K562 (cell line): ENCODE results near the gene BPHL. TPM values are rescaled to one million over a fixed set of nuclear protein-coding genes. Genes with fewer than 3 reads are reported as not detected.

Experiments used
- CXXC5 ChIP-seq: fragments of 250-450 bp; sonication (Bioruptor Pico); IDR thresholded peaks from 2 replicates; pipeline ENCODE4 v1.8.0; 2022; ENCODE audit warnings: inconsistent platforms, mild to moderate bottlenecking, moderate library complexity
- DNMT1 ChIP-seq: fragments of 450-650 bp; IDR thresholded peaks from 2 replicates; pipeline ENCODE4 v1.6.1; 2016; ENCODE audit warnings: antibody characterized with exemption, mild to moderate bottlenecking
- GTF2A2 ChIP-seq: IDR thresholded peaks from 2 replicates; pipeline ENCODE4 v1.6.1; 2016; ENCODE audit warnings: mild to moderate bottlenecking, missing genetic modification characterization, missing compliant biosample characterization
- ILK ChIP-seq: fragments of 450-650 bp; IDR thresholded peaks from 2 replicates; pipeline ENCODE4 v1.6.1; 2016; ENCODE audit warnings: missing genetic modification characterization, low read depth, mild to moderate bottlenecking, missing compliant biosample characterization, moderate library complexity, borderline replicate concordance
- KLF6 ChIP-seq: fragments of 250-450 bp; sonication (Bioruptor Pico); IDR thresholded peaks from 2 replicates; pipeline ENCODE4 v1.4.0; 2020; ENCODE audit warnings: mild to moderate bottlenecking, moderate library complexity, borderline replicate concordance
- MCM7 ChIP-seq, 2 experiments: fragments of 450-650 bp; IDR thresholded peaks; 2 replicates each; pipeline ENCODE4 v1.6.1; 2016 to 2018
- NFE2 ChIP-seq: IDR thresholded peaks from 2 replicates; pipeline ENCODE4 v1.6.1; 2014; ENCODE audit warnings: antibody characterized with exemption, low read depth
- NR2F6 ChIP-seq: fragments of 450-650 bp; formaldehyde crosslinking; IDR thresholded peaks from 2 replicates; pipeline ENCODE4 v1.4.0; 2020; ENCODE audit warnings: mild to moderate bottlenecking
- NR4A1 ChIP-seq, 2 experiments: fragments of 250-450 bp in 1 of 2; fragments of 450-650 bp in 1 of 2; sonication (Bioruptor Pico) in 1 of 2; IDR thresholded peaks; 2 replicates each; pipeline versions ENCODE4 v1.4.0 to v1.6.1; 2016 to 2020; ENCODE audit warnings: mild to moderate bottlenecking in 2 of 2, missing compliant biosample characterization in 1 of 2, missing genetic modification characterization in 1 of 2, moderate library complexity in 1 of 2
- POLR2A ChIP-seq: fragments of 450-650 bp; conservative IDR thresholded peaks from 2 replicates; pipeline ENCODE4 v1.6.1; 2016
- POLR2G ChIP-seq: fragments of 200-400 bp; formaldehyde crosslinking; IDR thresholded peaks from 2 replicates; pipeline ENCODE4 v1.6.1; 2017; ENCODE audit warnings: low read depth, mild to moderate bottlenecking, antibody characterized with exemption, low read length, moderate library complexity
- PPARD ChIP-seq: fragments of 250-450 bp; sonication (Bioruptor Pico); IDR thresholded peaks from 2 replicates; pipeline ENCODE4 v1.8.0; 2022; ENCODE audit warnings: inconsistent platforms, mild to moderate bottlenecking, moderate library complexity
- PRDM10 ChIP-seq: fragments of 450-650 bp; IDR thresholded peaks from 2 replicates; pipeline ENCODE4 v1.6.1; 2018; ENCODE audit not compliant: partially characterized antibody
- RBM34 ChIP-seq: fragments of 200-400 bp; formaldehyde crosslinking; IDR thresholded peaks from 2 replicates; pipeline ENCODE4 v1.6.1; 2018; ENCODE audit warnings: low read length, borderline replicate concordance; ENCODE audit not compliant: insufficient read depth
- RNF2 ChIP-seq: sonication (generic); IDR thresholded peaks from 2 replicates; pipeline ENCODE4 v1.6.1; 2016
- SETDB1 ChIP-seq: IDR thresholded peaks from one replicate; pipeline ENCODE4 v1.6.1; 2012; ENCODE audit warnings: low read length, control low read depth, inconsistent platforms
- SIX5 ChIP-seq, 2 experiments: IDR thresholded peaks; 2 replicates each; pipeline ENCODE4 v1.6.1; 2011; ENCODE audit warnings: low read length in 2 of 2, borderline replicate concordance in 1 of 2, low read depth in 1 of 2, mild to moderate bottlenecking in 1 of 2, moderate library complexity in 1 of 2; ENCODE audit not compliant: insufficient read depth in 1 of 2
- SMAD2 ChIP-seq: fragments of 150-350 bp; IDR thresholded peaks from 2 replicates; pipeline ENCODE4 v1.6.1; 2014; ENCODE audit warnings: low read depth, mild to moderate bottlenecking, low read length
- SMARCA4 ChIP-seq: fragments of 450-650 bp; IDR thresholded peaks from 2 replicates; pipeline ENCODE4 v1.6.1; 2016
- SMARCC2 ChIP-seq: fragments of 450-650 bp; IDR thresholded peaks from 2 replicates; pipeline ENCODE4 v1.6.1; 2017; ENCODE audit warnings: antibody characterized with exemption, moderate library complexity, mild to moderate bottlenecking, low read depth
- SPI1 ChIP-seq: IDR thresholded peaks from 2 replicates; pipeline ENCODE4 v1.6.1; 2011; ENCODE audit warnings: low read depth, low read length, control low read depth, borderline replicate concordance
- SRSF9 ChIP-seq: fragments of 200-400 bp; formaldehyde crosslinking; IDR thresholded peaks from 2 replicates; pipeline ENCODE4 v1.6.1; 2017; ENCODE audit warnings: low read depth, low read length, borderline replicate concordance
- STAT5B ChIP-seq: fragments of 250-450 bp; sonication (Bioruptor Pico); IDR thresholded peaks from 2 replicates; pipeline ENCODE4 v1.8.0; 2021; ENCODE audit warnings: mild to moderate bottlenecking, inconsistent platforms
- TFAP4 ChIP-seq: sonication (generic); formaldehyde crosslinking; IDR thresholded peaks from 2 replicates; pipeline ENCODE4 v1.8.0; 2022; ENCODE audit warnings: missing genetic modification reagents, mild to moderate bottlenecking, moderate library complexity, borderline replicate concordance
- TRIM24 ChIP-seq, 2 experiments: fragments of 450-650 bp; IDR thresholded peaks; 2 replicates each; pipeline ENCODE4 v1.6.1; 2016
- ZKSCAN3 ChIP-seq: fragments of 250-450 bp; sonication (Bioruptor Pico); IDR thresholded peaks from 2 replicates; pipeline ENCODE4 v1.4.0; 2020
- ZNF124 ChIP-seq: sonication (generic); formaldehyde crosslinking; IDR thresholded peaks from 2 replicates; pipeline ENCODE4 v1.8.1; 2022; ENCODE audit warnings: missing genetic modification reagents
- ZNF140 ChIP-seq: fragments of 250-450 bp; sonication (Bioruptor Pico); IDR thresholded peaks from 2 replicates; pipeline ENCODE4 v1.8.0; 2021; ENCODE audit warnings: moderate library complexity, mild to moderate bottlenecking, inconsistent platforms
- polyA plus RNA-seq, 8 experiments: library from polyadenylated mRNA; depleted of rRNA in 4 of 8; stranded (reverse) in 5 of 8; unstranded in 3 of 8; fragments of >200 nt; fragmentation: Nextera tagmentation in 2 of 8; fragmentation: Illumina TruSeq in 1 of 8; extraction: Ambion mirVana in 2 of 8; extraction: Trizol in 1 of 8; gene quantifications; 2 replicates each; pipeline versions ENCODE4 v1.2.1 to v1.2.3, GENCODE V29; 2011 to 2014; ENCODE audit warnings: inconsistent platforms in 1 of 8, missing spikeins in 1 of 8
- total RNA-seq, 7 experiments: library from RNA; depleted of rRNA in 6 of 7; stranded (reverse); fragments of >200 nt in 6 of 7; fragmentation: Illumina TruSeq in 2 of 7; extraction: Trizol in 2 of 7; gene quantifications; 2 replicates each; pipeline versions ENCODE4 v1.2.1 to v1.2.3, GENCODE V29; 2011 to 2021; ENCODE audit warnings: low replicate concordance in 1 of 7

The BPHL gene
- total and polyA plus RNA-seq, 9 of the 15 experiments (the other 6 are each of a cell fraction or from before 2014, with no cell fraction given), result 3.5 to 17.4 (median 8.2) TPM

GRCh38 chr6:3162565-3163247 lies 44.2 kb downstream of the BPHL start (continued):
- TF ChIP-seq PRDM10 (no peak), SMAD2 (no peak), RNF2 (peak; percentile 41; the same call in 1 of the 2 replicates), NR2F6 (CRISPR knock-in tag) (peak; percentile 76; the same call in 1 of the 2 replicates), KLF6 (CRISPR knock-in tag) (peak; percentile 87; the same call in 1 of the 2 replicates), DNMT1 (0 out of 2 replicates have a peak, but pooled peaks have one; percentile 29), TFAP4 (peak; percentile 77; the same call in 1 of the 2 replicates), SIX5 (IDR thresholded peaks at IDR 0.05; ENCODE audit: borderline replicate concordance in 1 of 2, insufficient read depth in 1 of 2, low read depth in 1 of 2, low read length in 2 of 2) (no peak), SMARCC2 (no peak), STAT5B (CRISPR knock-in tag) (no peak), SRSF9 (no peak), ZNF124 (CRISPR knock-in tag) (no peak), POLR2G (peak; percentile 96), PPARD (CRISPR knock-in tag) (no peak), NR4A1 (CRISPR knock-in tag; IDR thresholded peaks at IDR 0.05) (peak; percentile 95; the same call in 1 of the 2 replicates), NR4A1 (tag; IDR thresholded peaks at IDR 0.05) (peak; percentile 41; the same call in 1 of the 2 replicates), NFE2 (no peak), GTF2A2 (no peak), ZKSCAN3 (CRISPR knock-in tag) (no peak), MCM7 (IDR thresholded peaks at IDR 0.05) (no peak), SMARCA4 (no peak), ZNF140 (no peak), SPI1 (no peak), POLR2A (peak; percentile 93), TRIM24 (IDR thresholded peaks at IDR 0.05) (no peak), CXXC5 (CRISPR knock-in tag) (peak; percentile 90), SETDB1 (no peak), RBM34 (no peak), ILK (no peak)
